SU-DHL-6 (cell line): ENCODE results near the gene DDX39B.

Source experiments
- CTCF ChIP-seq: fragments of 200-600 bp; sonication (generic); IDR thresholded peaks from one replicate; pipeline ENCODE4 v1.5.1; 2017; ENCODE audit warnings: antibody characterized with exemption, mild to moderate bottlenecking, low read length, moderate library complexity; ENCODE audit not compliant: insufficient read depth, poor library complexity, severe bottlenecking
- EZH2phosphoT487 ChIP-seq: fragments of 200-600 bp; sonication (generic), shearing (Covaris generic); conservative IDR thresholded peaks from 2 replicates; pipeline ENCODE4 v1.6.1; 2018; ENCODE audit warnings: mild to moderate bottlenecking, antibody characterized with exemption, low read length, moderate library complexity, mixed read lengths

DNA sequence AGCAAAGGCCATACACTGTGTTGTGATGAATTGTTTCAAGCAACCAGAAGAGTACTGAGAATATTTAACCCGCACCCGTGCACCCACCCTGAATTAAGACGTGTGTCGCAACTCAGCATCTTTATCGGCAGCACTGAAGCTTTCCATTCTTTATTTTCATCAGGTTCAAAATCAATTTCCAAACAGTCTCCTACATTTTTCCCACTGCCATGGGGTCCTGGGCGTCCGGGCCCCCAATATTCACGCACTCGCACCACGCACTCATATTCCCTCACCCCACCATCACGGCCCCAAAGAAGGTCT is 38.6 kb upstream of the DDX39B start:
- TF ChIP-seq CTCF (no peak), EZH2phosphoT487 (no peak)
